ENCODE data around the gene PASK.

- TF ChIP-seq MAX (IDR thresholded peaks at IDR 0.05) (no peak), TEAD4 (IDR thresholded peaks at IDR 0.05) (no peak), REST (IDR thresholded peaks at IDR 0.05; ENCODE audit: low read depth) (no peak), TAF1 (IDR thresholded peaks at IDR 0.05; ENCODE audit: low read depth) (no peak)
Measured at GRCh38 chr2:241094924-241095420, 54.3 kb downstream of the PASK start.
